GM12891 (cell line): ENCODE results near the gene RANBP10.

Source experiments
- POLR2A ChIP-seq: IDR thresholded peaks from 2 replicates; pipeline ENCODE4 v1.6.1; 2011; ENCODE audit warnings: low read depth, low read length, control low read depth
- POLR2AphosphoS5 ChIP-seq: IDR thresholded peaks from 2 replicates; pipeline ENCODE4 v1.6.1; 2011; ENCODE audit warnings: low read depth, low read length, control low read depth
- TAF1 ChIP-seq: IDR thresholded peaks from 2 replicates; pipeline ENCODE4 v1.6.1; 2011; ENCODE audit warnings: low read depth, low read length, control low read depth

- TF ChIP-seq POLR2A (no peak), POLR2AphosphoS5 (no peak), TAF1 (no peak)
These were observed 74.6 kb downstream of the RANBP10 start for GRCh38 chr16:67731753-67732095.
